Measurements from ENCODE around the gene MNT.

DNA sequence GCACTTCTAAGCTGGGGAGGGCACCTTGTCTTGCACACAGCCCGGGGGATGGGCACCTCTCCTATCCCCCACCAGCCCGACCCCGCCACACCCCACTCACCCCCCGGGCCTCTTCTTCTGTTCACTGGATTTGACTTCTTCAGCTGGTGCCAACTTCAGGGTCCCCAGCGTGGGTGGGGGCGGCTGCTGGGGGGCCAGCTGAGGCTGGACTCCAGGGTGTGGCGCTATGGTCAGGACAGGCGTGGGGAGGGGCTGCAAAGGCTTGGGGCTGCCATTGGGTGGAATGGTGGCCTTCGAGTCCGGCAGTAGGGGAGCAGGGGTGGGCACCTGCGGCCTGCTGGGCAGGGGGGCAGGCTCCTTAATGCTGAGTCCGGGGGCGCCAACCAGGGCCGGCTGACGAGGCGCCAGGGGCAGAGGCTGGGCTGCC lies 6.1 kb downstream of the MNT start:
- TF ChIP-seq POLR2A (conservative IDR thresholded peaks at IDR 0.05) (no peak), NFATC3 (IDR thresholded peaks at IDR 0.05) (no peak), ETV6 (IDR thresholded peaks at IDR 0.05; ENCODE audit: borderline replicate concordance in 1 of 2, low read depth in 2 of 2, low read length in 1 of 2) (no peak), ETV6 (CRISPR knock-in tag; IDR thresholded peaks at IDR 0.05; ENCODE audit: borderline replicate concordance) (no peak), RNF2 (IDR thresholded peaks at IDR 0.05) (no peak), RAD21 (CRISPR knock-in tag; conservative IDR thresholded peaks at IDR 0.05 in 1 of 2, IDR thresholded peaks at IDR 0.05 in 1 of 2) (no peak), NFIC (IDR thresholded peaks at IDR 0.05) (no peak), ZKSCAN3 (CRISPR knock-in tag; IDR thresholded peaks at IDR 0.05) (no peak), YY1 (IDR thresholded peaks at IDR 0.05; ENCODE audit: borderline replicate concordance in 1 of 3, control insufficient read depth in 1 of 3, extremely low read depth in 1 of 3, insufficient read depth in 3 of 3, insufficient read length in 1 of 3, insufficient replicate concordance in 2 of 3, low read depth in 1 of 3, low read length in 2 of 3) (no peak), NR3C1 (CRISPR knock-in tag; IDR thresholded peaks at IDR 0.05) (no peak), ZNF140 (CRISPR knock-in tag; IDR thresholded peaks at IDR 0.05) (no peak), SMAD2 (IDR thresholded peaks at IDR 0.05; ENCODE audit: low read depth, low read length) (no peak), EZH2 (IDR thresholded peaks at IDR 0.05; ENCODE audit: borderline replicate concordance, low read depth, low read length) (no peak)
- TF ChIP-seq, protein P1, sequence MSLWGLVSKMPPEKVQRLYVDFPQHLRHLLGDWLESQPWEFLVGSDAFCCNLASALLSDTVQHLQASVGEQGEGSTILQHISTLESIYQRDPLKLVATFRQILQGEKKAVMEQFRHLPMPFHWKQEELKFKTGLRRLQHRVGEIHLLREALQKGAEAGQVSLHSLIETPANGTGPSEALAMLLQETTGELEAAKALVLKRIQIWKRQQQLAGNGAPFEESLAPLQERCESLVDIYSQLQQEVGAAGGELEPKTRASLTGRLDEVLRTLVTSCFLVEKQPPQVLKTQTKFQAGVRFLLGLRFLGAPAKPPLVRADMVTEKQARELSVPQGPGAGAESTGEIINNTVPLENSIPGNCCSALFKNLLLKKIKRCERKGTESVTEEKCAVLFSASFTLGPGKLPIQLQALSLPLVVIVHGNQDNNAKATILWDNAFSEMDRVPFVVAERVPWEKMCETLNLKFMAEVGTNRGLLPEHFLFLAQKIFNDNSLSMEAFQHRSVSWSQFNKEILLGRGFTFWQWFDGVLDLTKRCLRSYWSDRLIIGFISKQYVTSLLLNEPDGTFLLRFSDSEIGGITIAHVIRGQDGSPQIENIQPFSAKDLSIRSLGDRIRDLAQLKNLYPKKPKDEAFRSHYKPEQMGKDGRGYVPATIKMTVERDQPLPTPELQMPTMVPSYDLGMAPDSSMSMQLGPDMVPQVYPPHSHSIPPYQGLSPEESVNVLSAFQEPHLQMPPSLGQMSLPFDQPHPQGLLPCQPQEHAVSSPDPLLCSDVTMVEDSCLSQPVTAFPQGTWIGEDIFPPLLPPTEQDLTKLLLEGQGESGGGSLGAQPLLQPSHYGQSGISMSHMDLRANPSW (CRISPR knock-in tag; IDR thresholded peaks at IDR 0.05): no peak

Data from K562 (cell line).